IMR-90 (cell line): Measurements from ENCODE around the gene CARD19.

Experiments
- BHLHE40 ChIP-seq: fragments of 150-350 bp; IDR thresholded peaks from 2 replicates; pipeline ENCODE4 v1.6.1; 2016; ENCODE audit warnings: mild to moderate bottlenecking, low read depth, low read length
- CEBPB ChIP-seq: IDR thresholded peaks from 2 replicates; pipeline ENCODE4 v1.6.1; 2012; ENCODE audit warnings: low read depth, low read length, improper control_type of control experiment
- MAFK ChIP-seq: IDR thresholded peaks from 2 replicates; pipeline ENCODE4 v1.6.1; 2012; ENCODE audit warnings: low read depth, low read length, improper control_type of control experiment
- MAZ ChIP-seq: IDR thresholded peaks from 2 replicates; pipeline ENCODE4 v1.6.1; 2012; ENCODE audit warnings: low read depth, mild to moderate bottlenecking, low read length, improper control_type of control experiment, moderate library complexity, borderline replicate concordance
- POLR2A ChIP-seq: IDR thresholded peaks from 2 replicates; pipeline ENCODE4 v1.6.1; 2012; ENCODE audit warnings: mild to moderate bottlenecking, low read depth, low read length
- RFX5 ChIP-seq: IDR thresholded peaks from 2 replicates; pipeline ENCODE4 v1.8.0; 2012; ENCODE audit warnings: low read depth, mild to moderate bottlenecking, low read length, moderate library complexity
- TF ChIP-seq, protein P1 (sequence below): conservative IDR thresholded peaks from 2 replicates; pipeline ENCODE4 v1.5.1; 2012; ENCODE audit warnings: mild to moderate bottlenecking, low read depth, low read length, improper control_type of control experiment
- TF ChIP-seq, protein P2 (sequence below): fragments of 150-350 bp; IDR thresholded peaks from 2 replicates; pipeline ENCODE4 v1.6.1; 2017; ENCODE audit warnings: mild to moderate bottlenecking, antibody characterized with exemption, low read length, low read depth

DNA sequence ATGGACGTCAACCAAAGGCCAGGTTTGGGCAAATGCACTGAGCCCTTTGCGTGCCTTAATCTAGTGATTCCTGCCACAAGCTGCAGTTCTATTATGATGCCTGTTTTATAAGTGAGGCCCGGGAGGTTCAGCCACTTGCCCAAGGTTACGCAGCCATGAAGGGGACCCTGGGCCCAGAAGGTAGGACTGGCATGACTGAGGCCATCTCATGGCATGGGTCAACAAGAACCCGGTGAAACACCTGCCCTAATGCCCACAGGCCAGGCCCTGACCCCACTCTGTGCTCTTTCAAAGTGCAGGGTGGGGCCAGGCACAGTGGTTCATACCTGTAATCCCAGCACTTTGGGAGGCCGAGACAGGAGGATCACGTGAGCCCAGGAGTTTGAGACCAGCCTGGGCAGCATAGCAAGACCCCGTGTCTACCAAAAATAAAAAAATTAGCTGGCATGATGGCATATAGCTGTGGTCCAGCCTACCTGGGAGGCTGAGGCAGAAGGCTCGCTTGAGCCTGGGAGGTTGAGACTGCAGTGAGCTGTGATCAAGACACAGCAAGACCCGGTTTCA lies 29.4 kb downstream of the CARD19 start:
- TF ChIP-seq, protein P1, sequence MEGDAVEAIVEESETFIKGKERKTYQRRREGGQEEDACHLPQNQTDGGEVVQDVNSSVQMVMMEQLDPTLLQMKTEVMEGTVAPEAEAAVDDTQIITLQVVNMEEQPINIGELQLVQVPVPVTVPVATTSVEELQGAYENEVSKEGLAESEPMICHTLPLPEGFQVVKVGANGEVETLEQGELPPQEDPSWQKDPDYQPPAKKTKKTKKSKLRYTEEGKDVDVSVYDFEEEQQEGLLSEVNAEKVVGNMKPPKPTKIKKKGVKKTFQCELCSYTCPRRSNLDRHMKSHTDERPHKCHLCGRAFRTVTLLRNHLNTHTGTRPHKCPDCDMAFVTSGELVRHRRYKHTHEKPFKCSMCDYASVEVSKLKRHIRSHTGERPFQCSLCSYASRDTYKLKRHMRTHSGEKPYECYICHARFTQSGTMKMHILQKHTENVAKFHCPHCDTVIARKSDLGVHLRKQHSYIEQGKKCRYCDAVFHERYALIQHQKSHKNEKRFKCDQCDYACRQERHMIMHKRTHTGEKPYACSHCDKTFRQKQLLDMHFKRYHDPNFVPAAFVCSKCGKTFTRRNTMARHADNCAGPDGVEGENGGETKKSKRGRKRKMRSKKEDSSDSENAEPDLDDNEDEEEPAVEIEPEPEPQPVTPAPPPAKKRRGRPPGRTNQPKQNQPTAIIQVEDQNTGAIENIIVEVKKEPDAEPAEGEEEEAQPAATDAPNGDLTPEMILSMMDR = no peak
- TF ChIP-seq POLR2A (no peak), MAFK (no peak), BHLHE40 (no peak), RFX5 (no peak), MAZ (no peak), CEBPB (no peak)
- TF ChIP-seq, protein P2, sequence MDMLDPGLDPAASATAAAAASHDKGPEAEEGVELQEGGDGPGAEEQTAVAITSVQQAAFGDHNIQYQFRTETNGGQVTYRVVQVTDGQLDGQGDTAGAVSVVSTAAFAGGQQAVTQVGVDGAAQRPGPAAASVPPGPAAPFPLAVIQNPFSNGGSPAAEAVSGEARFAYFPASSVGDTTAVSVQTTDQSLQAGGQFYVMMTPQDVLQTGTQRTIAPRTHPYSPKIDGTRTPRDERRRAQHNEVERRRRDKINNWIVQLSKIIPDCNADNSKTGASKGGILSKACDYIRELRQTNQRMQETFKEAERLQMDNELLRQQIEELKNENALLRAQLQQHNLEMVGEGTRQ = no peak
